ENCODE data around the gene CSF1.

- TF ChIP-seq CTCF (IDR thresholded peaks at IDR 0.05; ENCODE audit: extremely low read depth in 1 of 2, insufficient read depth in 1 of 2, low read depth in 1 of 2, low read length in 2 of 2): no peak
- TF ChIP-seq EZH2 (IDR thresholded peaks at IDR 0.05; ENCODE audit: borderline replicate concordance, low read depth, low read length, severe bottlenecking): no peak
- no peak for TF ChIP-seq GATA2 (IDR thresholded peaks at IDR 0.05; ENCODE audit: insufficient read depth, insufficient read length, low read depth, low read length)
- no peak for TF ChIP-seq MAX (IDR thresholded peaks at IDR 0.05; ENCODE audit: insufficient read depth, insufficient read length)
- TF ChIP-seq POLR2AphosphoS5 (IDR thresholded peaks at IDR 0.05; ENCODE audit: insufficient read depth, low read depth, low read length): no peak
- no peak for TF ChIP-seq POLR2A (IDR thresholded peaks at IDR 0.05; ENCODE audit: low read depth, low read length)
- no peak for TF ChIP-seq MYC (IDR thresholded peaks at IDR 0.05; ENCODE audit: low read depth, low read length)
- TF ChIP-seq JUN (IDR thresholded peaks at IDR 0.05; ENCODE audit: borderline replicate concordance, insufficient read depth, insufficient read length, low read depth): no peak
- TF ChIP-seq FOS (IDR thresholded peaks at IDR 0.05; ENCODE audit: borderline replicate concordance, insufficient read depth, low read length): no peak
Measured at GRCh38 chr1:109959974-109960744, 49.5 kb downstream of the CSF1 start.
